GM12878 (cell line): ENCODE measurements around the gene OTOA. TPM values are rescaled to one million over a fixed set of nuclear protein-coding genes. Genes with fewer than 3 reads are reported as not detected.

Experiments used
- CEBPZ ChIP-seq: fragments of 150-350 bp; IDR thresholded peaks from 2 replicates; pipeline ENCODE4 v1.6.1; 2016; ENCODE audit warnings: low read depth, low read length
- EGR1 ChIP-seq, 2 experiments: IDR thresholded peaks; 1 replicate in 1 of 2; 2 replicates in 1 of 2; pipeline ENCODE4 v1.6.1; 2011 to 2012; ENCODE audit warnings: low read depth in 2 of 2, low read length in 2 of 2, borderline replicate concordance in 1 of 2, mild to moderate bottlenecking in 1 of 2, moderate library complexity in 1 of 2
- FOS ChIP-seq: IDR thresholded peaks from 3 replicates; pipeline ENCODE4 v1.6.1; 2011; ENCODE audit warnings: borderline replicate concordance; ENCODE audit not compliant: insufficient read length; ENCODE audit errors: extremely low read depth
- HCFC1 ChIP-seq: fragments of 150-350 bp; IDR thresholded peaks from 2 replicates; pipeline ENCODE4 v1.6.1; 2014; ENCODE audit warnings: low read length
- SMAD5 ChIP-seq: IDR thresholded peaks from 2 replicates; pipeline ENCODE4 v1.6.1; 2016; ENCODE audit warnings: antibody characterized with exemption, low read depth
- SUPT20H ChIP-seq: IDR thresholded peaks from 2 replicates; pipeline ENCODE4 v1.6.1; 2011; ENCODE audit warnings: low read depth, mild to moderate bottlenecking, low read length, moderate library complexity, borderline replicate concordance; ENCODE audit not compliant: control insufficient read depth
- polyA plus RNA-seq, 11 experiments: library from polyadenylated mRNA; depleted of rRNA in 4 of 11; unstranded in 6 of 11; stranded (reverse) in 5 of 11; fragments of >200 nt; fragmentation: Nextera tagmentation in 4 of 11; fragmentation: Illumina TruSeq in 1 of 11; extraction: Ambion mirVana in 4 of 11; extraction: Trizol in 1 of 11; gene quantifications; 1 replicate in 1 of 11; 2 replicates in 10 of 11; pipeline versions ENCODE4 v1.2.1 to v1.2.3, GENCODE V29; 2011 to 2016; ENCODE audit warnings: inconsistent platforms in 2 of 11, missing spikeins in 2 of 11, low read depth in 1 of 11
- total RNA-seq, 4 experiments: library from RNA; depleted of rRNA in 3 of 4; stranded (reverse); fragments of >200 nt in 3 of 4; fragmentation: Illumina TruSeq in 1 of 4; extraction: Trizol in 1 of 4; gene quantifications; 2 replicates each; pipeline versions ENCODE4 v1.2.1 to v1.2.3, GENCODE V29; 2013 to 2021
- TF ChIP-seq, protein P1 (sequence below): fragments of 450-650 bp; formaldehyde crosslinking; IDR thresholded peaks from 2 replicates; pipeline ENCODE4 v1.4.0; 2020; ENCODE audit warnings: mild to moderate bottlenecking, moderate library complexity

Gene OTOA
- total and polyA plus RNA-seq, 10 of the 15 experiments (the other 5 are each of a cell fraction or from before 2014, with no cell fraction given) = 0.33 to 1.5 (median 0.61) TPM

GRCh38 chr16:21652453-21652852 is 11.3 kb upstream of the OTOA start, which contains the start of gene IGSF6 (continued):
- TF ChIP-seq, protein P1, sequence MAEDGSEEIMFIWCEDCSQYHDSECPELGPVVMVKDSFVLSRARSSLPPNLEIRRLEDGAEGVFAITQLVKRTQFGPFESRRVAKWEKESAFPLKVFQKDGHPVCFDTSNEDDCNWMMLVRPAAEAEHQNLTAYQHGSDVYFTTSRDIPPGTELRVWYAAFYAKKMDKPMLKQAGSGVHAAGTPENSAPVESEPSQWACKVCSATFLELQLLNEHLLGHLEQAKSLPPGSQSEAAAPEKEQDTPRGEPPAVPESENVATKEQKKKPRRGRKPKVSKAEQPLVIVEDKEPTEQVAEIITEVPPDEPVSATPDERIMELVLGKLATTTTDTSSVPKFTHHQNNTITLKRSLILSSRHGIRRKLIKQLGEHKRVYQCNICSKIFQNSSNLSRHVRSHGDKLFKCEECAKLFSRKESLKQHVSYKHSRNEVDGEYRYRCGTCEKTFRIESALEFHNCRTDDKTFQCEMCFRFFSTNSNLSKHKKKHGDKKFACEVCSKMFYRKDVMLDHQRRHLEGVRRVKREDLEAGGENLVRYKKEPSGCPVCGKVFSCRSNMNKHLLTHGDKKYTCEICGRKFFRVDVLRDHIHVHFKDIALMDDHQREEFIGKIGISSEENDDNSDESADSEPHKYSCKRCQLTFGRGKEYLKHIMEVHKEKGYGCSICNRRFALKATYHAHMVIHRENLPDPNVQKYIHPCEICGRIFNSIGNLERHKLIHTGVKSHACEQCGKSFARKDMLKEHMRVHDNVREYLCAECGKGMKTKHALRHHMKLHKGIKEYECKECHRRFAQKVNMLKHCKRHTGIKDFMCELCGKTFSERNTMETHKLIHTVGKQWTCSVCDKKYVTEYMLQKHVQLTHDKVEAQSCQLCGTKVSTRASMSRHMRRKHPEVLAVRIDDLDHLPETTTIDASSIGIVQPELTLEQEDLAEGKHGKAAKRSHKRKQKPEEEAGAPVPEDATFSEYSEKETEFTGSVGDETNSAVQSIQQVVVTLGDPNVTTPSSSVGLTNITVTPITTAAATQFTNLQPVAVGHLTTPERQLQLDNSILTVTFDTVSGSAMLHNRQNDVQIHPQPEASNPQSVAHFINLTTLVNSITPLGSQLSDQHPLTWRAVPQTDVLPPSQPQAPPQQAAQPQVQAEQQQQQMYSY (CRISPR knock-in tag) = no peak
- TF ChIP-seq FOS (no peak), HCFC1 (no peak), SUPT20H (no peak), EGR1 (IDR thresholded peaks at IDR 0.05; ENCODE audit: borderline replicate concordance in 1 of 2, low read depth in 2 of 2, low read length in 2 of 2) (no peak), CEBPZ (no peak), SMAD5 (no peak)
